ENCODE data around the gene TINAGL1. TPM values are rescaled to one million over a fixed set of nuclear protein-coding genes. Genes with fewer than 3 reads are reported as not detected.

TINAGL1 gene
- total and polyA plus RNA-seq, 2 donors (not counting 1 experiment from before 2014, with no cell fraction given), result 3.0 to 92.5 TPM

- DNase-seq (ENCODE audit: low read depth in 2 of 2), result no peak
- H3K9ac ChIP-seq (ENCODE audit: insufficient read depth, low read length), result no peak overlapping the region
- H2AFZ ChIP-seq (ENCODE audit: low read length), result no peak overlapping the region
- no peak overlapping the region for H3K27ac ChIP-seq (ENCODE audit: insufficient read depth, low read length)
- H3K79me2 ChIP-seq (ENCODE audit: control insufficient read depth, insufficient read depth, low read length), result no peaks in the 10 kb centered on the region
- no peaks in the 10 kb centered on the region for H3K9me3 ChIP-seq (ENCODE audit: control insufficient read depth, insufficient read depth, low read depth, low read length)
- H3K36me3 ChIP-seq (ENCODE audit: control insufficient read depth, insufficient read depth, low read length), result no peaks in the 10 kb centered on the region
- peaks cover 7% of the 10 kb centered on the region for H3K4me1 ChIP-seq (ENCODE audit: control insufficient read depth, extremely low read depth, insufficient read depth, low read length)
- no peaks in the 10 kb centered on the region for H3K27me3 ChIP-seq (ENCODE audit: control insufficient read depth, insufficient read depth, low read length)
- no peak for TF ChIP-seq EZH2 (IDR thresholded peaks at IDR 0.05; ENCODE audit: low read length, missing control alignments)
- TF ChIP-seq, protein P1, sequence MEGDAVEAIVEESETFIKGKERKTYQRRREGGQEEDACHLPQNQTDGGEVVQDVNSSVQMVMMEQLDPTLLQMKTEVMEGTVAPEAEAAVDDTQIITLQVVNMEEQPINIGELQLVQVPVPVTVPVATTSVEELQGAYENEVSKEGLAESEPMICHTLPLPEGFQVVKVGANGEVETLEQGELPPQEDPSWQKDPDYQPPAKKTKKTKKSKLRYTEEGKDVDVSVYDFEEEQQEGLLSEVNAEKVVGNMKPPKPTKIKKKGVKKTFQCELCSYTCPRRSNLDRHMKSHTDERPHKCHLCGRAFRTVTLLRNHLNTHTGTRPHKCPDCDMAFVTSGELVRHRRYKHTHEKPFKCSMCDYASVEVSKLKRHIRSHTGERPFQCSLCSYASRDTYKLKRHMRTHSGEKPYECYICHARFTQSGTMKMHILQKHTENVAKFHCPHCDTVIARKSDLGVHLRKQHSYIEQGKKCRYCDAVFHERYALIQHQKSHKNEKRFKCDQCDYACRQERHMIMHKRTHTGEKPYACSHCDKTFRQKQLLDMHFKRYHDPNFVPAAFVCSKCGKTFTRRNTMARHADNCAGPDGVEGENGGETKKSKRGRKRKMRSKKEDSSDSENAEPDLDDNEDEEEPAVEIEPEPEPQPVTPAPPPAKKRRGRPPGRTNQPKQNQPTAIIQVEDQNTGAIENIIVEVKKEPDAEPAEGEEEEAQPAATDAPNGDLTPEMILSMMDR (conservative IDR thresholded peaks at IDR 0.05 in 1 of 2, IDR thresholded peaks at IDR 0.05 in 1 of 2; ENCODE audit: low read depth in 1 of 2, low read length in 2 of 2), result no peak
- H3K4me3 ChIP-seq (replicated peaks in 1 of 4; ENCODE audit: control extremely low read depth in 1 of 4, insufficient read depth in 1 of 4, low read depth in 3 of 4, low read length in 4 of 4), result no peak overlapping the region
- no peak overlapping the region for H3K4me2 ChIP-seq (ENCODE audit: extremely low read depth, insufficient read depth, low read length)
- H4K20me1 ChIP-seq (ENCODE audit: control insufficient read depth, extremely low read depth, insufficient read depth, low read length), result no peaks in the 10 kb centered on the region
These were observed 16.6 kb upstream of the TINAGL1 start for GRCh38 chr1:31559715-31560114.

DNA sequence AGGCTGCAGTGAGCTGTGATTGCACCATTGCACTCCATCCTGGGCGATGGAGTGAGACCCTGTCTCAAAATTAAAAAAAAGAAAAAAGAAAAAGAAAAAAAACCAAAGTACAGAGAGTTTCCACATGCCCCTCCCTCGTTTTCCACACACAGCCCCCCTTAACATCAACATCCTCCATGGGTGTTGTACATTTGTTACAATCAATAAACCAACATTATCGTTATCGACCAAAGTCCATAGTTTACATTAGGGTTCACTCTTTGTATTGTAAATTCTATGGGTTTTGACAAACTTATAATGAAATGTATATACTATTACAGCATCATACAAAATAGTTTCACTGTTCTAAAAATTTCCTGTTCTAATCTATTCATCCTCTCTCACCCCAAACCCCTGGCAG is 15.9 kb upstream of the TINAGL1 start:
- no peaks in the 10 kb centered on the region for H3K79me2 ChIP-seq (ENCODE audit: control insufficient read depth, insufficient read depth, low read length)
- no peak overlapping the region for H3K9ac ChIP-seq (ENCODE audit: insufficient read depth, low read length)
- no peak overlapping the region for H2AFZ ChIP-seq (ENCODE audit: low read length)
- H3K4me1 ChIP-seq (ENCODE audit: control insufficient read depth, extremely low read depth, insufficient read depth, low read length), result peaks cover 8% of the 10 kb centered on the region
- no peak for DNase-seq (ENCODE audit: low read depth in 2 of 2)
- no peak overlapping the region for H3K4me3 ChIP-seq (replicated peaks in 1 of 4; ENCODE audit: control extremely low read depth in 1 of 4, insufficient read depth in 1 of 4, low read depth in 3 of 4, low read length in 4 of 4)
- TF ChIP-seq, protein P1 (conservative IDR thresholded peaks at IDR 0.05 in 1 of 2, IDR thresholded peaks at IDR 0.05 in 1 of 2; ENCODE audit: low read depth in 1 of 2, low read length in 2 of 2), result no peak
- no peak for TF ChIP-seq EZH2 (IDR thresholded peaks at IDR 0.05; ENCODE audit: low read length, missing control alignments)
- no peaks in the 10 kb centered on the region for H4K20me1 ChIP-seq (ENCODE audit: control insufficient read depth, extremely low read depth, insufficient read depth, low read length)
- no peak overlapping the region for H3K27ac ChIP-seq (ENCODE audit: insufficient read depth, low read length)
- H3K4me2 ChIP-seq (ENCODE audit: extremely low read depth, insufficient read depth, low read length), result no peak overlapping the region
- no peaks in the 10 kb centered on the region for H3K36me3 ChIP-seq (ENCODE audit: control insufficient read depth, insufficient read depth, low read length)
- H3K9me3 ChIP-seq (ENCODE audit: control insufficient read depth, insufficient read depth, low read depth, low read length), result no peaks in the 10 kb centered on the region
- no peaks in the 10 kb centered on the region for H3K27me3 ChIP-seq (ENCODE audit: control insufficient read depth, insufficient read depth, low read length)

- no peaks in the 10 kb centered on the region for H3K79me2 ChIP-seq (ENCODE audit: control insufficient read depth, insufficient read depth, low read length)
- H2AFZ ChIP-seq (ENCODE audit: low read length), result no peak overlapping the region
- no peaks in the 10 kb centered on the region for H3K27me3 ChIP-seq (ENCODE audit: control insufficient read depth, insufficient read depth, low read length)
- DNase-seq (ENCODE audit: low read depth in 2 of 2), result peak in 1 of 2 donors; percentile 51
- TF ChIP-seq, protein P1 (conservative IDR thresholded peaks at IDR 0.05 in 1 of 2, IDR thresholded peaks at IDR 0.05 in 1 of 2; ENCODE audit: low read depth in 1 of 2, low read length in 2 of 2), result no peak
- TF ChIP-seq EZH2 (IDR thresholded peaks at IDR 0.05; ENCODE audit: low read length, missing control alignments), result no peak
- H3K4me3 ChIP-seq (replicated peaks in 1 of 4; ENCODE audit: control extremely low read depth in 1 of 4, insufficient read depth in 1 of 4, low read depth in 3 of 4, low read length in 4 of 4), result no peak overlapping the region
- no peak overlapping the region for H3K9ac ChIP-seq (ENCODE audit: insufficient read depth, low read length)
- H3K36me3 ChIP-seq (ENCODE audit: control insufficient read depth, insufficient read depth, low read length), result no peaks in the 10 kb centered on the region
- no peak overlapping the region for H3K27ac ChIP-seq (ENCODE audit: insufficient read depth, low read length)
- peaks cover 8% of the 10 kb centered on the region for H3K4me1 ChIP-seq (ENCODE audit: control insufficient read depth, extremely low read depth, insufficient read depth, low read length)
- H3K9me3 ChIP-seq (ENCODE audit: control insufficient read depth, insufficient read depth, low read depth, low read length), result no peaks in the 10 kb centered on the region
- H3K4me2 ChIP-seq (ENCODE audit: extremely low read depth, insufficient read depth, low read length), result peak overlapping the region; percentile 21
- H4K20me1 ChIP-seq (ENCODE audit: control insufficient read depth, extremely low read depth, insufficient read depth, low read length), result no peaks in the 10 kb centered on the region
These were observed 13.5 kb upstream of the TINAGL1 start for GRCh38 chr1:31562707-31563360.

All from fibroblast of lung (primary cell).